AG10803 (cell line): Measurements from ENCODE around the gene UROD.

ENCODE experiments used
- DNase-seq: peaks from one replicate; pipeline ENCODE4 v3.0.0; 2010; ENCODE audit warnings: low read depth
- H3K4me3 ChIP-seq: 2 replicates; pipeline ENCODE4 v1.5.1; 2011; ENCODE audit warnings: mild to moderate bottlenecking, low read length, control low read depth
- TF ChIP-seq, protein P1 (sequence below): conservative IDR thresholded peaks from 2 replicates; pipeline ENCODE4 v1.5.1; 2011; ENCODE audit warnings: mild to moderate bottlenecking, low read length, control low read depth, inconsistent platforms

Gene UROD

DNA sequence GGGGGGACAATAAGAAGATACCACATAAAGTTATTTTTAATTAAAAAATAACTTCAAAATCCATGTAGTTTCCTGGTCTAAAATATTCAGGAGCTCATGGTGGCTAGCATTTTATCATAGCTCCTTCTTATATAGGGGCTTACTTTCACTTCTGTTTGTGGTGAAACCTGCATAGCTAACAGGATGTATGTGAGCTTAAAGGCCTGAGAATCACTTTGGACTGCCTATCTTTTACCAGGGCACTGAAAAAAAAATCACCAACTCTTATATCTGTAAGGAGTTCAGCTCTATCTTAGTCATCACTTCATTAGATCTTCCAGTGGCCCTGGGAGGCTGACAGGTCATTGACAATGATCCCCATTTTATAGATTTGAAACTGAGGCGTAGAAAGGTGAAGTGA, 21.3 kb downstream of the UROD start:
- H3K4me3 ChIP-seq = no peak overlapping the region
- TF ChIP-seq, protein P1, sequence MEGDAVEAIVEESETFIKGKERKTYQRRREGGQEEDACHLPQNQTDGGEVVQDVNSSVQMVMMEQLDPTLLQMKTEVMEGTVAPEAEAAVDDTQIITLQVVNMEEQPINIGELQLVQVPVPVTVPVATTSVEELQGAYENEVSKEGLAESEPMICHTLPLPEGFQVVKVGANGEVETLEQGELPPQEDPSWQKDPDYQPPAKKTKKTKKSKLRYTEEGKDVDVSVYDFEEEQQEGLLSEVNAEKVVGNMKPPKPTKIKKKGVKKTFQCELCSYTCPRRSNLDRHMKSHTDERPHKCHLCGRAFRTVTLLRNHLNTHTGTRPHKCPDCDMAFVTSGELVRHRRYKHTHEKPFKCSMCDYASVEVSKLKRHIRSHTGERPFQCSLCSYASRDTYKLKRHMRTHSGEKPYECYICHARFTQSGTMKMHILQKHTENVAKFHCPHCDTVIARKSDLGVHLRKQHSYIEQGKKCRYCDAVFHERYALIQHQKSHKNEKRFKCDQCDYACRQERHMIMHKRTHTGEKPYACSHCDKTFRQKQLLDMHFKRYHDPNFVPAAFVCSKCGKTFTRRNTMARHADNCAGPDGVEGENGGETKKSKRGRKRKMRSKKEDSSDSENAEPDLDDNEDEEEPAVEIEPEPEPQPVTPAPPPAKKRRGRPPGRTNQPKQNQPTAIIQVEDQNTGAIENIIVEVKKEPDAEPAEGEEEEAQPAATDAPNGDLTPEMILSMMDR = no peak
- no peak for DNase-seq

DNA sequence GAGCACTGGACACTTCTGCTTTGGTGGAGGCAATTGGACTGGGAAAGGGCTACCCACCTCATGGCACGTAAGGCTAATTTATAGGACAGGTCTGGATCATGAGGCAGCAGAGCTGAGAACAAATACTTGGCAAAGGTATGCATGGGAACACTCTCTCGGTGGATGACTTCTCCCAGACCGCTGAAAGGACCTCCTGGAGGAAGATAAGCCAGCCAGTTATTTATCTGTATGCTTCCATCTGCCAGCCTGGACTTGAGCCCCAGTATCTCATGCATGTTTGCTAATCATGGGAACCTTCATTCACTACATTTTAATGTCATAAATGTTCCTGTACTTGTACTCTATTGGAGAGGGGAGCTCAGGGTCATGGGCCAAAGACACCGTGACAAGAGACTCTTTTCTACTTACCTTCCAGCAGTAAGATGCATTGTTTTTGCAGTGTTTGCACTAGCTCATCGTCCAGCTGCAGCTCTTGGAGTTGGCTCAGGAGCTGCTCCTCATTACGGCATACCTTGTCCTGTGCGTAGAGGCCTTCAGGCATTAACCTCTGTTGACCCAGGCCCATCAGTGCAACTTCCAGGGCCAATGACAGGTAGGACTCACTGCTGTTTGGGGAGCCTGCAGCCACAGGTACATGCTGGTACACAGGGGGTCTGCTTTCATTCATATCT, 23.7 kb downstream of the UROD start:
- TF ChIP-seq, protein P1 = no peak
- no peak overlapping the region for H3K4me3 ChIP-seq
- DNase-seq = no peak

DNA sequence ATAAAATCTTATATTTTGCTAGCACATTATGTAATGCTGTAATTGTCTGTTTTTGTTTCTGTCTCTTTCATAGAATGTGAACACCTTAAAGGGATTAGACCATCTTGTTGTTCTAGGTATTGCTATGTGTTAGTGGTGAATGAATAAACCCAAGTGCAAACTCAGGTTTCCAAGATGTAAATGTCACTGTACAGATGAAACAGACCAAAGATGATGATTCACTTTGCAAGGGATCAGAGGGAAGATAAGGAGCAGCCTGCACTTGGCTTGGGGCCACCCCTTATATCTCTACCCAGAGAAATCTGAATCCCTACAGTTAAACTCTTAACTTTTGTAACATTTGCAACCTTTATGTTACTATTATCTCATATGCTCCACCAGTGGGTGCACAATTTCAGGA, 25.4 kb downstream of the UROD start:
- TF ChIP-seq, protein P1 = no peak
- no peak for DNase-seq
- no peak overlapping the region for H3K4me3 ChIP-seq

DNA sequence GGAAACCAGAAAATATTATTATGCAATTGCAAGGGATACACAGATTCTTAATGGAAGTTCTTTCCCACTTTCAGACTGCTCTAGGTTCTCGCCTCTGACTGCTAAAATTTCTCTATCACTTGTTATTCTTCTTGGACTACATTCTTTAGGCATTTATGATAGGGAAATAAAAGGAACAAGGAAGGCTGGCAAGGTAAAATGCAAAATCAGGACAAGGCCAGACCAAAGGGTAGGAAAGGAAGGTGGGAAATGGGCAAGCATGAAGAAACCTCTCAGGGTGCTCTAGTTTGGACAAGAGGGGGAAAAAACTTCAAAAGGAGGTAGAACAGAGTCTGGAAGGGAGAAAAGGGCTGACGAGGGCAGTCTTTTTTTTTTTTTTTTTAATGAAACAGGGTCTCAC, 26.2 kb downstream of the UROD start:
- TF ChIP-seq, protein P1 = no peak
- H3K4me3 ChIP-seq = no peak overlapping the region
- no peak for DNase-seq

DNA sequence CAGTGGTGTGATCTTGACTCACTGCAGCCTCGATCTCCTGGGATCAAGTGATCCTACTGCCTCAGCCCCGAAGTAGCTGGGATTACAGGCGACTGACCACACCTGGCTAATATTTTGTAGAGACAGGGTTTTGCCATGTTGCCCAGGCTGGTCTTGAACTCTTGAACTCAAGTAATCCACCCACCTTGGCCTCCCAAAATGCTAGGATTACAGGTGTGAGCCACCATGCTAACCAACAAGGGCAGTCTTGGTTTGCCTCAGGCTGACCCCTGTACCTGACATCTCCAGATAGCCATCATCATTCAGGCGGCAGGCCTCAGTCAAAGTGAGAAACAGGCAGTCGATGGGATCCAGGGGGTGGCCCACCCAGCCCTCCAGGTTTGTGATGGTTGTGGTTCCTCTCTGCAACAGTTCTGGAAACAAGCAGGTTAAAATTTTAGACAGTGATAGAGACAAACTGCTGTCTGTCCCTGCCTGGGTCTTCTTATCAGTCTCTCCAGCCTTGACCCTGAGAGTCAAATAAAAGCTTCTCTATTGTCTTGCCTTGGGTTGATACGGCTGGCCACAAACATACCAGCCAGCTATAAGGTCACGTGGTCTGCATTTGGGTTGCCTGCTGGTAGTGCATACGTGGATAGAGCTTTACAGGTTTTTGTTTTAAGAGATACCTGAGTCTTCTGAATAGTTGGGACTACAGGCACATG, 26.8 kb downstream of the UROD start:
- no peak overlapping the region for H3K4me3 ChIP-seq
- no peak for DNase-seq
- TF ChIP-seq, protein P1 = no peak

DNA sequence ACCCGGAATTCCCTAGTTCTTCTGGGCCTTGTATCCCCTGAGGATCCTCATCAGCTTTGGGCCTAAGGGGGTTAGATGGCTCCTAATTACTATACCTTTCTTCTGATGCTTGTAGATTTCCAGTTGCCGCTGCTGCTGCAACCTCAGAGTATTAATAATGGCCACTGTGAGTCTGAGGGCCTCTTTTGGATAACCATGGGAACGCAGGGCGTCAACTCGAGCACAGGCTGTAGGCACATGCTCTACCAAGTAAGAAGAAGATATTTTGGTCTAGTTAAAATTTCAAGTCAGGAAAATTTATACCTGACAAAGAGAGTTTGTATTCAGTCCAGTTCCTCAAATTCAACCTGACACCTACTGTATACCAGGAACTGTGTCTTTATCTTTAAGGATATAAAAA, 28.2 kb downstream of the UROD start:
- TF ChIP-seq, protein P1 = no peak
- no peak overlapping the region for H3K4me3 ChIP-seq
- DNase-seq = no peak

DNA sequence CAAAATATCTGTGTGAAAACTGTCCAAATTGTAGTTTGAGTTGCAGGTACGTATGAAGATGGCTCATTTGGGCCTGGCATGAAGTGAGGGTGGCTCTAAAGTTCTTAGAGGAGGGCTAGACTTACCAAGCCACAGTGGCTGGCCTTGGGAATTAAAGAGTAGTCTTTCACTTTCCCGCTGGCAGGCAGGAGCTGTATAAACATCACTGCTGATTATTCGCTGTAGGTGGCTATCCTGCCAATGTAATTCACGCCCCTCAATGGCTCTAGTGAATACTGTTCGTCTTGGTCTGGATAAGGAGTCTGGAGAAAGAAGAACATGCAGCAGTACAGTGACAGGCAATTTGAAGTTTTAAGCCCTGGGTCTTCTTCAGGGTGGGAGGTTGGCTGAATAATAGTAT, 31.0 kb downstream of the UROD start:
- TF ChIP-seq, protein P1 = no peak
- DNase-seq = no peak
- H3K4me3 ChIP-seq = no peak overlapping the region
